Osteoblast (primary cell): ENCODE measurements around the gene SND1. TPM values are rescaled to one million over a fixed set of nuclear protein-coding genes. Genes with fewer than 3 reads are reported as not detected.

ENCODE experiments used
- DNase-seq: peaks from one replicate; pipeline ENCODE4 v3.0.0; 2011; ENCODE audit warnings: low spot score, mixed read lengths; ENCODE audit not compliant: insufficient read length; ENCODE audit errors: missing footprints
- H2AFZ ChIP-seq: 2 replicates; pipeline ENCODE4 v1.6.0; 2011; ENCODE audit warnings: mild to moderate bottlenecking, low read length
- H3K27ac ChIP-seq: 2 replicates; pipeline ENCODE4 v1.5.1; 2011; ENCODE audit warnings: mild to moderate bottlenecking, low read depth, low read length, moderate library complexity
- H3K27me3 ChIP-seq: 2 replicates; pipeline ENCODE4 v1.6.0; 2012; ENCODE audit warnings: mild to moderate bottlenecking, control low read depth, inconsistent platforms, low read length, moderate library complexity; ENCODE audit not compliant: insufficient read depth
- H3K36me3 ChIP-seq: 2 replicates; pipeline ENCODE4 v1.5.1; 2011; ENCODE audit warnings: mild to moderate bottlenecking, low read length, control low read depth, moderate library complexity; ENCODE audit not compliant: insufficient read depth
- H3K4me1 ChIP-seq: 2 replicates; pipeline ENCODE4 v1.5.1; 2011; ENCODE audit warnings: mild to moderate bottlenecking, low read length, control low read depth, moderate library complexity; ENCODE audit not compliant: insufficient read depth
- H3K4me2 ChIP-seq: 2 replicates; pipeline ENCODE4 v1.6.0; 2011; ENCODE audit warnings: mild to moderate bottlenecking, low read length; ENCODE audit not compliant: insufficient read depth
- H3K4me3 ChIP-seq: fragments of 200-600 bp; sonication (generic); 3 replicates; pipeline ENCODE4 v1.5.1; 2012; ENCODE audit warnings: mild to moderate bottlenecking, low read length, inconsistent platforms; ENCODE audit not compliant: insufficient read depth
- H3K79me2 ChIP-seq: 2 replicates; pipeline ENCODE4 v1.6.0; 2012; ENCODE audit warnings: mild to moderate bottlenecking, low read length, control low read depth, inconsistent platforms; ENCODE audit not compliant: insufficient read depth
- H3K9me3 ChIP-seq: 2 replicates; pipeline ENCODE4 v1.5.1; 2011; ENCODE audit warnings: low read depth, low read length, control low read depth
- H4K20me1 ChIP-seq: 2 replicates; pipeline ENCODE4 v1.6.0; 2012; ENCODE audit warnings: mild to moderate bottlenecking, low read length, control low read depth; ENCODE audit not compliant: insufficient read depth
- CTCF ChIP-seq: IDR thresholded peaks from 2 replicates; pipeline ENCODE4 v1.5.1; 2011; ENCODE audit warnings: mild to moderate bottlenecking, low read depth, low read length, moderate library complexity; ENCODE audit errors: extremely low read depth
- total RNA-seq: library from RNA; depleted of rRNA; stranded (reverse); fragments of >200 nt; gene quantifications from 2 replicates; pipeline ENCODE4 v1.2.3, GENCODE V29; 2012

SND1 gene
- total RNA-seq, 1 donor: 257 TPM

DNA sequence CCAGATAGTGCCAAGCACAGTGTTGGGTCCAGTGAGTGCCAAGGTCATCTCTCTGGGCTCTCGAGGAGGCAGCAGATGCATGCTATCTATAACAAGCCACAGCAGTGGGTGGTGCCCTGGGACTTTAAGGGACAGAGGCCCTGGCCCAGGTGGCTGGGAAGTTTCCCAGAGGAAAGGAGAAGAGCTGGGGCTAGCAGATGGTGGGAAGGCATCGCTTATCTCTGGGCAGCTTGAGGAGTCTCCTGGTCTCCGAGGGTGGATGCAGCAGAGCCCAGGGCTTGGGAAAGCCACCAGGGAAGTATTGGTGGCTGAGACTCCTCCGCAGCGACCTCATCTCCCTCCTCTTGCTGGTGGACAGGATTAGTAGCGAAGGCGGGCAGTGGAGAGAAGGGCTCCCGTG lies 442.7 kb downstream of the SND1 start:
- no peaks in the 10 kb centered on the region for H3K27me3 ChIP-seq
- no peak for TF ChIP-seq CTCF
- peak; percentile 27 for DNase-seq
- no peaks in the 10 kb centered on the region for H3K9me3 ChIP-seq
- H3K4me2 ChIP-seq: no peak overlapping the region
- no peaks in the 10 kb centered on the region for H3K79me2 ChIP-seq
- H3K4me3 ChIP-seq: no peak overlapping the region
- H2AFZ ChIP-seq: no peak overlapping the region
- H3K36me3 ChIP-seq: peaks cover 63% of the 10 kb centered on the region
- H3K27ac ChIP-seq: no peak overlapping the region
- H4K20me1 ChIP-seq: peaks cover 9% of the 10 kb centered on the region
- no peaks in the 10 kb centered on the region for H3K4me1 ChIP-seq

DNA sequence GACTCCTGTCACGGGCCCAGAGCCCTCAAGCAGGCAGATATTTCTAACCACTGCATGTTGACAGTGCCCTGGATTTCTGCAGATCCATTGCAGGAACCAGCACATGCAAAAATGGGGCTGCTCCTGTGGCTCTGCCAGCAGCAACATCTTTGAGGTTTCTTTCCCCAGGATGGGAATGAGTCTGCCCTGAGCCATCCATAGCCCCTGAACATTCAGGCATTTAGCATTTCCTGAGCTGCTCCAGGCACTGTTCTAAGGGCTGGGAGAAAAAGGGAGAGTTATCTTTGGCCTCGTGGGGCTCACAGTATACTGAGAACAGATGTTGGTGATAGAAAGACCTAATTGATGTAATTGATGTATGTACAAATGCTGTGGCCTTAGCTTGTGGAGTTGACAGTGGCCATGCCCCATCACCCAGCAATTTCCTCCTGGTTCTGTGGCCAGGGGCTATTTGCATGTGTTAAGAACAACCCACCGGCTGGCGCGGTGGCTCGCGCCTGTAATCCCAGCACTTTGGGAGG lies 445.3 kb downstream of the SND1 start:
- peak; percentile 31 for DNase-seq
- no peak overlapping the region for H3K27ac ChIP-seq
- TF ChIP-seq CTCF: no peak
- peaks cover 41% of the 10 kb centered on the region for H3K36me3 ChIP-seq
- H3K4me2 ChIP-seq: no peak overlapping the region
- H3K27me3 ChIP-seq: no peaks in the 10 kb centered on the region
- peaks cover 9% of the 10 kb centered on the region for H4K20me1 ChIP-seq
- H3K79me2 ChIP-seq: no peaks in the 10 kb centered on the region
- no peaks in the 10 kb centered on the region for H3K4me1 ChIP-seq
- H2AFZ ChIP-seq: no peak overlapping the region
- no peak overlapping the region for H3K4me3 ChIP-seq
- no peaks in the 10 kb centered on the region for H3K9me3 ChIP-seq

GRCh38 chr7:128098629-128099028 lies 446.6 kb downstream of the SND1 start:
- Histone ChIP-seq H3K79me2 (no peaks in the 10 kb centered on the region), H3K4me3 (no peak overlapping the region), H3K9me3 (no peaks in the 10 kb centered on the region), H3K27me3 (no peaks in the 10 kb centered on the region), H2AFZ (no peak overlapping the region), H3K4me1 (no peaks in the 10 kb centered on the region), H3K36me3 (peaks cover 31% of the 10 kb centered on the region), H3K4me2 (no peak overlapping the region), H3K27ac (no peak overlapping the region), H4K20me1 (peaks cover 9% of the 10 kb centered on the region)
- no peak for TF ChIP-seq CTCF
- peak; percentile 27 for DNase-seq

GRCh38 chr7:128099204-128099671 lies 447.2 kb downstream of the SND1 start:
- no peaks in the 10 kb centered on the region for H3K9me3 ChIP-seq
- no peak overlapping the region for H2AFZ ChIP-seq
- no peak overlapping the region for H3K4me2 ChIP-seq
- DNase-seq: peak; percentile 51
- no peak overlapping the region for H3K27ac ChIP-seq
- TF ChIP-seq CTCF: no peak
- no peak overlapping the region for H3K4me3 ChIP-seq
- H3K36me3 ChIP-seq: peaks cover 27% of the 10 kb centered on the region
- peaks cover 6% of the 10 kb centered on the region for H3K4me1 ChIP-seq
- peaks cover 9% of the 10 kb centered on the region for H4K20me1 ChIP-seq
- H3K27me3 ChIP-seq: no peaks in the 10 kb centered on the region
- no peaks in the 10 kb centered on the region for H3K79me2 ChIP-seq
